Thyroid gland (tissue), 4 donors: ENCODE results near the gene RMND5A. TPM values are rescaled to one million over a fixed set of nuclear protein-coding genes. Genes with fewer than 3 reads are reported as not detected.

Source experiments
- DNase-seq, 2 donors: peaks; one replicate each; pipeline ENCODE4 v3.0.0-alpha.2; 2019
- H3K27ac ChIP-seq, 3 donors: fragments of 200-600 bp; sonication (generic); 1 replicate in 2 of 3; 2 replicates in 1 of 3; pipeline ENCODE4 v1.5.1; 2016 to 2019; ENCODE audit warnings: mild to moderate bottlenecking in 1 of 3, moderate library complexity in 1 of 3
- H3K27me3 ChIP-seq: fragments of 200-600 bp; sonication (generic); one replicate; pipeline ENCODE4 v1.5.1; 2019
- H3K36me3 ChIP-seq, 2 donors: fragments of 200-600 bp; sonication (generic); one replicate each; pipeline ENCODE4 v1.5.1; 2016 to 2019
- H3K4me1 ChIP-seq, 2 donors: fragments of 200-600 bp; sonication (generic); one replicate each; pipeline ENCODE4 v1.5.1; 2017 to 2019
- H3K4me3 ChIP-seq, 3 donors: fragments of 200-600 bp; sonication (generic); replicated peaks in 1 of 3; 1 replicate in 2 of 3; 2 replicates in 1 of 3; pipeline ENCODE4 v1.5.1; 2016; ENCODE audit warnings: mild to moderate bottlenecking in 1 of 3
- H3K9me3 ChIP-seq: fragments of 200-600 bp; sonication (generic); one replicate; pipeline ENCODE4 v1.5.1; 2017
- CTCF ChIP-seq, 6 experiments: fragments of 200-600 bp in 3 of 6; fragments of 450-650 bp in 3 of 6; sonication (generic) in 3 of 6; IDR thresholded peaks; one replicate each; pipeline ENCODE4 v1.5.1; 2016 to 2019; ENCODE audit warnings: antibody characterized with exemption in 6 of 6, mild to moderate bottlenecking in 2 of 6, inconsistent platforms in 1 of 6, moderate library complexity in 1 of 6
- POLR2A ChIP-seq, 2 donors: fragments of 450-650 bp; IDR thresholded peaks; one replicate each; pipeline ENCODE4 v1.6.1; 2017; ENCODE audit warnings: antibody characterized with exemption in 2 of 2, mild to moderate bottlenecking in 2 of 2, moderate library complexity in 1 of 2
- WGBS, 2 donors: methylation state at CpG; one replicate each; pipeline ENCODE4 v1.1.5; 2017; 5-methylcytosine and 5-hydroxymethylcytosine counted together
- intact Hi-C: fragments of 100-400 bp; cut with DNase I; formaldehyde crosslinking; loops from one replicate; pipeline ENCODE4 v1.15.1; 2023
- total RNA-seq, 4 donors: library from RNA; depleted of rRNA; stranded (reverse); fragments of >200 nt; gene quantifications; one replicate each; pipeline ENCODE4 v1.2.3, GENCODE V29; 2016

The RMND5A gene
- total RNA-seq, 4 donors from 2014 or later = 29.0 to 45.5 (median 41.0) TPM

- no peak for TF ChIP-seq CTCF (IDR thresholded peaks at IDR 0.05)
- no peak for TF ChIP-seq POLR2A (IDR thresholded peaks at IDR 0.05)
- Histone ChIP-seq H3K4me1 (no peaks in the 10 kb centered on the region), H3K27ac (no peak overlapping the region), H3K27me3 (no peaks in the 10 kb centered on the region), H3K4me3 (no peak overlapping the region), H3K9me3 (no peaks in the 10 kb centered on the region), H3K36me3 (no peaks in the 10 kb centered on the region)
- WGBS, 2 donors = 90 to 95% methylated on average over 2 of the region's 2 CpGs
- DNase-seq = no peak
- intact Hi-C loops = no loop called here
Measured at GRCh38 chr2:86800856-86801567, 80.9 kb downstream of the RMND5A start.

GRCh38 chr2:86806059-86806857 is 86.2 kb downstream of the RMND5A start:
- no peak for TF ChIP-seq CTCF (IDR thresholded peaks at IDR 0.05)
- TF ChIP-seq POLR2A (IDR thresholded peaks at IDR 0.05) = no peak
- peaks cover 5% of the 10 kb centered on the region for H3K27me3 ChIP-seq
- H3K36me3 ChIP-seq = no peaks in the 10 kb centered on the region
- no peak overlapping the region for H3K27ac ChIP-seq
- no peak for DNase-seq
- H3K9me3 ChIP-seq = no peaks in the 10 kb centered on the region
- no peak overlapping the region for H3K4me3 ChIP-seq
- intact Hi-C loops = no loop called here
- peaks cover 0 to 29% of the 10 kb centered on the region in 2 donors for H3K4me1 ChIP-seq
- WGBS, 2 donors = 81 to 89% methylated on average over 20 to 21 of the region's 21 CpGs

- TF ChIP-seq POLR2A (IDR thresholded peaks at IDR 0.05) = no peak
- TF ChIP-seq CTCF (IDR thresholded peaks at IDR 0.05) = no peak
- Histone ChIP-seq H3K4me1 (peaks cover 0 to 29% of the 10 kb centered on the region in 2 donors), H3K27ac (peak overlapping the region in 1 of 3 donors; percentile 74), H3K9me3 (no peaks in the 10 kb centered on the region), H3K27me3 (peaks cover 5% of the 10 kb centered on the region), H3K4me3 (peak overlapping the region; percentile 34 to 53 (median 35)), H3K36me3 (no peaks in the 10 kb centered on the region)
- DNase-seq = peak in 1 of 2 donors; percentile 26
- WGBS, 2 donors = 17 to 25% methylated on average over 11 of the region's 11 CpGs
- intact Hi-C loops = no loop called here
Measured at GRCh38 chr2:86807133-86807467, 87.0 kb downstream of the RMND5A start.

- intact Hi-C loops = no loop called here
- Histone ChIP-seq H3K36me3 (no peaks in the 10 kb centered on the region), H3K27ac (peak overlapping the region in 2 of 3 donors; percentile 27 to 74), H3K27me3 (peaks cover 5% of the 10 kb centered on the region), H3K4me1 (peaks cover 0 to 29% of the 10 kb centered on the region in 2 donors), H3K9me3 (no peaks in the 10 kb centered on the region), H3K4me3 (peak overlapping the region; percentile 34 to 53 (median 35))
- TF ChIP-seq POLR2A (IDR thresholded peaks at IDR 0.05) (no peak), CTCF (IDR thresholded peaks at IDR 0.05) (no peak)
- peak; percentile 79 to 80 for DNase-seq
- 1% methylated on average over 33 to 39 of the region's 51 CpGs for WGBS, 2 donors
Measured at GRCh38 chr2:86807468-86808275, 87.6 kb downstream of the RMND5A start.
